DMS 273 treated with DMSO at 0.1 percent for 48 hours (cell line): Measurements from ENCODE around the gene PSME1.
"Not testable (repeated sequence)": the region's sequence is repeated elsewhere in the genome, so short reads cannot be mapped to it uniquely, and the experiment has no call there.

ENCODE experiments used
- DNase-seq: peaks from one replicate; lab custom pipeline; 2025; lab: John Stamatoyannopoulos, UW

PSME1 gene

GRCh38 chr14:24105609-24106239, 30.3 kb upstream of the PSME1 start:
- not testable (repeated sequence) for DNase-seq

- DNase-seq = no peak
These were observed 29.2 kb upstream of the PSME1 start for GRCh38 chr14:24106672-24107271.

GRCh38 chr14:24108336-24108874, 27.6 kb upstream of the PSME1 start:
- DNase-seq = no peak

GRCh38 chr14:24110060-24110459, 25.9 kb upstream of the PSME1 start:
- no peak for DNase-seq

GRCh38 chr14:24110523-24110922, 25.5 kb upstream of the PSME1 start:
- DNase-seq = no peak

- DNase-seq = no peak
These were observed 22.6 kb upstream of the PSME1 start for GRCh38 chr14:24113379-24113800.

- peak; percentile 89 for DNase-seq
These were observed 22.0 kb upstream of the PSME1 start for GRCh38 chr14:24113801-24114531.

GRCh38 chr14:24114532-24115421, 21.2 kb upstream of the PSME1 start, which contains the start of the genes DCAF11 and NRL:
Gene DCAF11, plus strand, starts transcription at chr14:24114777. Its CDS starts 818 bp downstream, at chr14:24115595.
Gene NRL, minus strand, starts transcription at chr14:24114949. Its CDS starts 32,101 bp downstream, at chr14:24082848.
- DNase-seq = peak; percentile 99

GRCh38 chr14:24115422-24116127, 20.4 kb upstream of the PSME1 start:
- no peak for DNase-seq

GRCh38 chr14:24116128-24116814, 19.7 kb upstream of the PSME1 start:
- no peak for DNase-seq

GRCh38 chr14:24117179-24117578, 18.8 kb upstream of the PSME1 start:
- DNase-seq = no peak

GRCh38 chr14:24119691-24120090, 16.3 kb upstream of the PSME1 start:
- no peak for DNase-seq

- no peak for DNase-seq
These were observed 14.8 kb upstream of the PSME1 start for GRCh38 chr14:24121210-24121609.

- no peak for DNase-seq
These were observed 13.6 kb upstream of the PSME1 start for GRCh38 chr14:24122416-24122815.

- no peak for DNase-seq
These were observed 13.1 kb upstream of the PSME1 start for GRCh38 chr14:24122898-24123297.

- no peak for DNase-seq
These were observed 12.3 kb upstream of the PSME1 start for GRCh38 chr14:24123424-24124417.

GRCh38 chr14:24126939-24127338, 9.1 kb upstream of the PSME1 start:
- DNase-seq = no peak

GRCh38 chr14:24127673-24128072, 8.3 kb upstream of the PSME1 start:
- no peak for DNase-seq

- DNase-seq = no peak
These were observed 6.5 kb upstream of the PSME1 start for GRCh38 chr14:24129410-24129998.
